Measurements from ENCODE around the gene HOXA9. TPM values are rescaled to one million over a fixed set of nuclear protein-coding genes. Genes with fewer than 3 reads are reported as not detected.
A peak's percentile ranks its signal among the peaks of the same experiment; 100 is the strongest.

Gene HOXA9
- total RNA-seq (2021; ENCODE audit: unreplicated experiment) (91.0 TPM), Bru-seq, nascent RNA (percentile 97 among the genes with signal in this experiment), BruChase-seq, experiment 1, labeled RNA remaining after a 6-hour chase (percentile 96 among the genes with signal in this experiment), BruChase-seq, experiment 2, labeled RNA remaining after a 2-hour chase (percentile 100 among the genes with signal in this experiment)
- polyA plus RNA-seq (2012) = 48.2 and 62.8 TPM in 2 replicates
- long read RNA-seq, transcript HOXA9-201 (2 exons, 2,060 nt) = minor isoform, 42 of 194 reads
- long read RNA-seq, transcript HOXA9-202 (3 exons, 797 nt) = major isoform, 114 of 194 reads
- long read RNA-seq, partial matches to known transcripts = 1 of 194 reads
- long read RNA-seq, other reads (novel, unspliced or antisense) = 35 of 194 reads

GRCh38 chr7:27165089-27165995 is at the start of gene HOXA9:
TSS of gene HOXA9 (minus strand) at chr7:27165537. CDS start at chr7:27165457, 80 bp downstream.
- no peaks in the 10 kb centered on the region for H3K27me3 ChIP-seq (ENCODE audit: insufficient read depth, low read length)
- peaks cover 22 to 75% of the 10 kb centered on the region in 2 experiments for H3K4me1 ChIP-seq (ENCODE audit: control insufficient read depth in 1 of 2, insufficient read depth in 2 of 2, low read length in 2 of 2)
- no TSS peak for BruUV-seq (replicated peaks)
- TF ChIP-seq SP1 (IDR thresholded peaks at IDR 0.05; ENCODE audit: low read depth) (no peak), MAX (IDR thresholded peaks at IDR 0.05) (no peak), YY1 (IDR thresholded peaks at IDR 0.05; ENCODE audit: extremely low read depth, insufficient replicate concordance, low read depth, low read length) (peak; percentile 42), TCF7L2 (IDR thresholded peaks at IDR 0.05; ENCODE audit: borderline replicate concordance, extremely low read depth, insufficient read depth, insufficient read length) (peak; percentile 81), POLR2A (IDR thresholded peaks at IDR 0.05; ENCODE audit: borderline replicate concordance, extremely low read depth, insufficient read depth, insufficient read length) (peak; percentile 88), POLR2AphosphoS5 (IDR thresholded peaks at IDR 0.05; ENCODE audit: low read depth, low read length) (peak; percentile 94)
- peak; percentile 29 for ATAC-seq
- CTCF ChIA-PET = interaction anchor here (1.3 to 6.6 kb wide), 2 partner anchors 9 to 14 kb away, joined by 4 to 32 read pairs; partner anchors contain the start of gene HOXA7
- H3K4me2 ChIP-seq (ENCODE audit: low read length) = peak within 1 kb of the TSS; percentile 97
- H3K9me3 ChIP-seq (ENCODE audit: control insufficient read depth in 1 of 2, insufficient read depth in 1 of 2, low read depth in 1 of 2, low read length in 2 of 2) = no peaks in the 10 kb centered on the region
- peak within 1 kb of the TSS; percentile 91 for H3K27ac ChIP-seq (ENCODE audit: low read depth, low read length)
- H4K20me1 ChIP-seq (ENCODE audit: insufficient read depth) = no peaks in the 10 kb centered on the region
- intact Hi-C loops (cut with micrococcal nuclease) = loop anchor here (10.0 kb wide), 1 partner anchor 1301 kb away; no protein-coding TSS in a partner anchor
- H3K36me3 ChIP-seq (ENCODE audit: control insufficient read depth in 1 of 2, insufficient read depth in 2 of 2, low read length in 2 of 2) = peaks cover 0 to 4% of the 10 kb centered on the region in 2 experiments; a peak in 1 of 4 replicates
- peaks cover 86% of the 10 kb centered on the region for H3K79me2 ChIP-seq (ENCODE audit: insufficient read depth, low read length)
- peak within 1 kb of the TSS; percentile 77 to 84 for H3K4me3 ChIP-seq (replicated peaks in 1 of 2; ENCODE audit: low read depth in 1 of 2, low read length in 2 of 2)
- peak; percentile 94 for DNase-seq (ENCODE audit: low read depth, low spot score)
- POLR2A ChIA-PET = interaction anchor here (1.4 kb wide), 1 partner anchor 15 kb away, joined by 4 read pairs; no protein-coding TSS in a partner anchor
- H2AFZ ChIP-seq (ENCODE audit: low read depth, low read length, poor library complexity, severe bottlenecking) = no peak within 1 kb of the TSS
- RAD21 ChIA-PET (ENCODE audit: low non-redundant PET in 1 of 2, low total read pairs in 2 of 2, uncharacterized antibody in 2 of 2, unreplicated experiment in 2 of 2) = no interaction called here
- H3K9me2 ChIP-seq (ENCODE audit: insufficient read depth) = no peaks in the 10 kb centered on the region
- peak within 1 kb of the TSS; percentile 89 for H3K9ac ChIP-seq (ENCODE audit: low read length)
